K562 (cell line): ENCODE data around the gene ERVK3-1. TPM values are rescaled to one million over a fixed set of nuclear protein-coding genes. Genes with fewer than 3 reads are reported as not detected.

Source experiments
- BCOR ChIP-seq: fragments of 450-650 bp; IDR thresholded peaks from 2 replicates; pipeline ENCODE4 v1.6.1; 2016
- CCNT2 ChIP-seq: IDR thresholded peaks from 2 replicates; pipeline ENCODE4 v1.6.1; 2011; ENCODE audit warnings: borderline replicate concordance, low read depth, mild to moderate bottlenecking, moderate library complexity, mixed read lengths, low read length; ENCODE audit not compliant: insufficient read length; ENCODE audit errors: extremely low read depth
- DNMT1 ChIP-seq: fragments of 450-650 bp; IDR thresholded peaks from 2 replicates; pipeline ENCODE4 v1.6.1; 2016; ENCODE audit warnings: antibody characterized with exemption, mild to moderate bottlenecking
- ESRRB ChIP-seq: fragments of 250-450 bp; sonication (Bioruptor Pico); IDR thresholded peaks from 2 replicates; pipeline ENCODE4 v1.5.0; 2020; ENCODE audit warnings: mild to moderate bottlenecking, moderate library complexity, borderline replicate concordance
- IFI16 ChIP-seq: fragments of 250-450 bp; sonication (Bioruptor Pico); IDR thresholded peaks from 2 replicates; pipeline ENCODE4 v2.1.2; 2022; ENCODE audit warnings: mild to moderate bottlenecking, inconsistent platforms
- KAT2B ChIP-seq: IDR thresholded peaks from one replicate; pipeline ENCODE4 v1.6.1; 2012; ENCODE audit warnings: low read depth, mild to moderate bottlenecking, control low read depth, inconsistent platforms, low read length, moderate library complexity
- NR2C1 ChIP-seq, 2 experiments: fragments of 450-650 bp; IDR thresholded peaks; 2 replicates each; pipeline ENCODE4 v1.6.1; 2017; ENCODE audit warnings: mild to moderate bottlenecking in 2 of 2, antibody characterized with exemption in 1 of 2, inconsistent platforms in 1 of 2, missing compliant biosample characterization in 1 of 2, missing genetic modification characterization in 1 of 2
- PHF20 ChIP-seq: fragments of 450-650 bp; IDR thresholded peaks from 2 replicates; pipeline ENCODE4 v1.6.1; 2018; ENCODE audit not compliant: partially characterized antibody
- POLR3A ChIP-seq: IDR thresholded peaks from 2 replicates; pipeline ENCODE4 v1.6.1; 2011; ENCODE audit warnings: borderline replicate concordance, mild to moderate bottlenecking, moderate library complexity; ENCODE audit not compliant: insufficient read length, insufficient read depth; ENCODE audit errors: extremely low read depth
- ZBTB1 ChIP-seq: sonication (generic); formaldehyde crosslinking; IDR thresholded peaks from 2 replicates; pipeline ENCODE4 v1.8.1; 2023; ENCODE audit warnings: missing genetic modification reagents, low read depth, mild to moderate bottlenecking, borderline replicate concordance
- ZNF707 ChIP-seq: fragments of 250-450 bp; sonication (Bioruptor Pico); conservative IDR thresholded peaks from 2 replicates; pipeline ENCODE4 v1.8.0; 2022; ENCODE audit warnings: inconsistent platforms, mild to moderate bottlenecking, moderate library complexity
- polyA plus RNA-seq, 8 experiments: library from polyadenylated mRNA; depleted of rRNA in 4 of 8; stranded (reverse) in 5 of 8; unstranded in 3 of 8; fragments of >200 nt; fragmentation: Nextera tagmentation in 2 of 8; fragmentation: Illumina TruSeq in 1 of 8; extraction: Ambion mirVana in 2 of 8; extraction: Trizol in 1 of 8; gene quantifications; 2 replicates each; pipeline versions ENCODE4 v1.2.1 to v1.2.3, GENCODE V29; 2011 to 2014; ENCODE audit warnings: inconsistent platforms in 1 of 8, missing spikeins in 1 of 8
- total RNA-seq, 7 experiments: library from RNA; depleted of rRNA in 6 of 7; stranded (reverse); fragments of >200 nt in 6 of 7; fragmentation: Illumina TruSeq in 2 of 7; extraction: Trizol in 2 of 7; gene quantifications; 2 replicates each; pipeline versions ENCODE4 v1.2.1 to v1.2.3, GENCODE V29; 2011 to 2021; ENCODE audit warnings: low replicate concordance in 1 of 7
- TF ChIP-seq, protein P1 (sequence below): fragments of 450-650 bp; formaldehyde crosslinking; IDR thresholded peaks from 2 replicates; pipeline ENCODE4 v1.4.0; 2020; ENCODE audit warnings: mild to moderate bottlenecking, moderate library complexity
- TF ChIP-seq, protein P2 (sequence below), 2 experiments: fragments of 200-800 bp in 1 of 2; sonication (Bioruptor generic) in 1 of 2; sonication (generic) in 1 of 2; formaldehyde crosslinking in 1 of 2; IDR thresholded peaks in 1 of 2; conservative IDR thresholded peaks in 1 of 2; 2 replicates each; pipeline versions ENCODE4 v1.5.0 to v1.6.1; 2016 to 2020; ENCODE audit warnings: missing compliant biosample characterization in 1 of 2, missing genetic modification characterization in 1 of 2, missing genetic modification reagents in 1 of 2
- TF ChIP-seq, protein P3 (sequence below): fragments of 250-450 bp; sonication (Bioruptor Pico); IDR thresholded peaks from 2 replicates; pipeline ENCODE4 v1.5.0; 2021; ENCODE audit warnings: mild to moderate bottlenecking, borderline replicate concordance
- TF ChIP-seq, protein P4 (sequence below): fragments of 250-450 bp; sonication (Bioruptor Pico); IDR thresholded peaks from 2 replicates; pipeline ENCODE4 v1.8.0; 2021; ENCODE audit warnings: moderate library complexity, mild to moderate bottlenecking, inconsistent platforms
- TF ChIP-seq, protein P5 (sequence below): IDR thresholded peaks from 2 replicates; pipeline ENCODE4 v1.6.1; 2016; ENCODE audit warnings: missing genetic modification characterization, missing compliant biosample characterization
- TF ChIP-seq, protein P6 (sequence below): sonication (generic); formaldehyde crosslinking; IDR thresholded peaks from 2 replicates; pipeline ENCODE4 v1.9.0; 2022; ENCODE audit warnings: mild to moderate bottlenecking, missing genetic modification reagents

The ERVK3-1 gene
- total and polyA plus RNA-seq, 9 of the 15 experiments (the other 6 are each of a cell fraction or from before 2014, with no cell fraction given) = 87.6 to 299 (median 119) TPM

DNA sequence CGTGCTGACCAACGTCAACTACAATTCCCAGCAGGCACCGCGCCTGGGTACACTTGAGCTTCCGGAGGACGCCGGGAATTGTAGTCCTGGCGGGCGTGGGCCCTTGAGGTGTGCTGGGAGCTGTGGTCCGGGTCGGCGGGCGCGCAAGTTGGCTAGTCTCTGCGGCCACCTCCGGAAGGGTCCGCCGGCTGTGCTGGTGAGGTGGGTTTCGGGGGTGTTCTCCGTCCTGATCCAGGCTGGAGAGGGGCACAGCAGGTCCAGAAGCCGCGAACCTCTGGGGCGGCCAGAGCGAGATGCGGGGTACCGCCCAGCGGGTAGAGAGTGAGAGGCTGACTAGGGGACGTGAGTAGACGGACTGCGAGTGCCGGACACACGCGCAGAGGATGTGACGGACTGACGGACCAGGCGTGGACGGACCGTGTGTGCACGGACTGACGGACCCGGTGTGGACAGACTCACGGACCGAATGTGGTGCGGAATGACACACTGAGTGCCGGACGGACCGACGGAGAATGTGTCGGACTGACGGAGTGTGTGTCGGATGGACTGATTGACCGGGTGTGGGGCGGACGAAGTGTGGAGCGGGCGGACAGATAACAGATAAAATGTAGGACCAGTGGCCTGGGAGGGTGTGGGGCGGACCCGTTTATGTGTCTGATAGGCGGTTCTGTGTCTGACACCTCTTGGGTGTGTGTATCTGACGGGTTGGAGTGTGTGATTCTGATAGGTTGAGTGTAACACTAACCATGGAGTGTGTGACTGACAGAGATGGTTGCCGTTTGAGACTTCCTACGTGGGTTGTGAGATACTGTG, 21.9 kb downstream of the ERVK3-1 start, which contains the start of gene ZSCAN22 (continued):
- TF ChIP-seq, protein P1, sequence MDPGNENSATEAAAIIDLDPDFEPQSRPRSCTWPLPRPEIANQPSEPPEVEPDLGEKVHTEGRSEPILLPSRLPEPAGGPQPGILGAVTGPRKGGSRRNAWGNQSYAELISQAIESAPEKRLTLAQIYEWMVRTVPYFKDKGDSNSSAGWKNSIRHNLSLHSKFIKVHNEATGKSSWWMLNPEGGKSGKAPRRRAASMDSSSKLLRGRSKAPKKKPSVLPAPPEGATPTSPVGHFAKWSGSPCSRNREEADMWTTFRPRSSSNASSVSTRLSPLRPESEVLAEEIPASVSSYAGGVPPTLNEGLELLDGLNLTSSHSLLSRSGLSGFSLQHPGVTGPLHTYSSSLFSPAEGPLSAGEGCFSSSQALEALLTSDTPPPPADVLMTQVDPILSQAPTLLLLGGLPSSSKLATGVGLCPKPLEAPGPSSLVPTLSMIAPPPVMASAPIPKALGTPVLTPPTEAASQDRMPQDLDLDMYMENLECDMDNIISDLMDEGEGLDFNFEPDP (CRISPR knock-in tag) = no peak
- TF ChIP-seq DNMT1 (0 out of 2 replicates have a peak, but pooled peaks have one; percentile 39), CCNT2 (no peak), ZBTB1 (CRISPR knock-in tag) (peak; percentile 63; the same call in 1 of the 2 replicates), BCOR (peak; percentile 53; the same call in 1 of the 2 replicates), KAT2B (no peak), ZNF707 (CRISPR knock-in tag) (no peak), IFI16 (no peak), PHF20 (peak; percentile 93), ESRRB (CRISPR knock-in tag) (no peak), POLR3A (no peak), NR2C1 (IDR thresholded peaks at IDR 0.05) (peak; percentile 82), NR2C1 (tag; IDR thresholded peaks at IDR 0.05) (peak; percentile 86)
- TF ChIP-seq, protein P2, sequence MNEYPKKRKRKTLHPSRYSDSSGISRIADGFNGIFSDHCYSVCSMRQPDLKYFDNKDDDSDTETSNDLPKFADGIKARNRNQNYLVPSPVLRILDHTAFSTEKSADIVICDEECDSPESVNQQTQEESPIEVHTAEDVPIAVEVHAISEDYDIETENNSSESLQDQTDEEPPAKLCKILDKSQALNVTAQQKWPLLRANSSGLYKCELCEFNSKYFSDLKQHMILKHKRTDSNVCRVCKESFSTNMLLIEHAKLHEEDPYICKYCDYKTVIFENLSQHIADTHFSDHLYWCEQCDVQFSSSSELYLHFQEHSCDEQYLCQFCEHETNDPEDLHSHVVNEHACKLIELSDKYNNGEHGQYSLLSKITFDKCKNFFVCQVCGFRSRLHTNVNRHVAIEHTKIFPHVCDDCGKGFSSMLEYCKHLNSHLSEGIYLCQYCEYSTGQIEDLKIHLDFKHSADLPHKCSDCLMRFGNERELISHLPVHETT (CRISPR knock-in tag; conservative IDR thresholded peaks at IDR 0.05 in 1 of 2, IDR thresholded peaks at IDR 0.05 in 1 of 2) = peak in 1 of 2 experiments; percentile 94; a peak in 2 of 4 replicates
- TF ChIP-seq, protein P3, sequence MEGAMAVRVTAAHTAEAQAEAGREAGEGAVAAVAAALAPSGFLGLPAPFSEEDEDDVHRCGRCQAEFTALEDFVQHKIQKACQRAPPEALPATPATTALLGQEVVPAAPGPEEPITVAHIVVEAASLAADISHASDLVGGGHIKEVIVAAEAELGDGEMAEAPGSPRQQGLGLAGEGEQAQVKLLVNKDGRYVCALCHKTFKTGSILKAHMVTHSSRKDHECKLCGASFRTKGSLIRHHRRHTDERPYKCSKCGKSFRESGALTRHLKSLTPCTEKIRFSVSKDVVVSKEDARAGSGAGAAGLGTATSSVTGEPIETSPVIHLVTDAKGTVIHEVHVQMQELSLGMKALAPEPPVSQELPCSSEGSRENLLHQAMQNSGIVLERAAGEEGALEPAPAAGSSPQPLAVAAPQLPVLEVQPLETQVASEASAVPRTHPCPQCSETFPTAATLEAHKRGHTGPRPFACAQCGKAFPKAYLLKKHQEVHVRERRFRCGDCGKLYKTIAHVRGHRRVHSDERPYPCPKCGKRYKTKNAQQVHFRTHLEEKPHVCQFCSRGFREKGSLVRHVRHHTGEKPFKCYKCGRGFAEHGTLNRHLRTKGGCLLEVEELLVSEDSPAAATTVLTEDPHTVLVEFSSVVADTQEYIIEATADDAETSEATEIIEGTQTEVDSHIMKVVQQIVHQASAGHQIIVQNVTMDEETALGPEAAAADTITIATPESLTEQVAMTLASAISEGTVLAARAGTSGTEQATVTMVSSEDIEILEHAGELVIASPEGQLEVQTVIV = no peak
- TF ChIP-seq, protein P4, sequence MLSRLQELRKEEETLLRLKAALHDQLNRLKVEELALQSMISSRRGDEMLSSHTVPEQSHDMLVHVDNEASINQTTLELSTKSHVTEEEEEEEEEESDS = no peak
- TF ChIP-seq, protein P5, sequence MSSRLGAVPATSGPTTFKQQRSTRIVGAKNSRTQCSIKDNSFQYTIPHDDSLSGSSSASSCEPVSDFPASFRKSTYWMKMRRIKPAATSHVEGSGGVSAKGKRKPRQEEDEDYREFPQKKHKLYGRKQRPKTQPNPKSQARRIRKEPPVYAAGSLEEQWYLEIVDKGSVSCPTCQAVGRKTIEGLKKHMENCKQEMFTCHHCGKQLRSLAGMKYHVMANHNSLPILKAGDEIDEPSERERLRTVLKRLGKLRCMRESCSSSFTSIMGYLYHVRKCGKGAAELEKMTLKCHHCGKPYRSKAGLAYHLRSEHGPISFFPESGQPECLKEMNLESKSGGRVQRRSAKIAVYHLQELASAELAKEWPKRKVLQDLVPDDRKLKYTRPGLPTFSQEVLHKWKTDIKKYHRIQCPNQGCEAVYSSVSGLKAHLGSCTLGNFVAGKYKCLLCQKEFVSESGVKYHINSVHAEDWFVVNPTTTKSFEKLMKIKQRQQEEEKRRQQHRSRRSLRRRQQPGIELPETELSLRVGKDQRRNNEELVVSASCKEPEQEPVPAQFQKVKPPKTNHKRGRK (tag) = no peak
- TF ChIP-seq, protein P6, sequence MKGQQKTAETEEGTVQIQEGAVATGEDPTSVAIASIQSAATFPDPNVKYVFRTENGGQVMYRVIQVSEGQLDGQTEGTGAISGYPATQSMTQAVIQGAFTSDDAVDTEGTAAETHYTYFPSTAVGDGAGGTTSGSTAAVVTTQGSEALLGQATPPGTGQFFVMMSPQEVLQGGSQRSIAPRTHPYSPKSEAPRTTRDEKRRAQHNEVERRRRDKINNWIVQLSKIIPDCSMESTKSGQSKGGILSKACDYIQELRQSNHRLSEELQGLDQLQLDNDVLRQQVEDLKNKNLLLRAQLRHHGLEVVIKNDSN (CRISPR knock-in tag) = no peak; the same call in 1 of the 2 replicates
